Measurements from ENCODE around the gene MACROD2. TPM values are rescaled to one million over a fixed set of nuclear protein-coding genes. Genes with fewer than 3 reads are reported as not detected.

The MACROD2 gene
- polyA plus RNA-seq, 6 donors from 2014 or later: 27.2 to 49.3 (median 36.4) TPM

GRCh38 chr20:14470977-14471661 is 475.8 kb downstream of the MACROD2 start:
- Mint-ChIP-seq H3K36me3 (no peaks in the 10 kb centered on the region), H3K4me1 (no peaks in the 10 kb centered on the region), H3K4me3 (no peak overlapping the region), H3K9me3 (peaks cover 0 to 15% (median 6%) of the 10 kb centered on the region in 7 donors), H3K27ac (no peak overlapping the region), H3K27me3 (peaks cover 0 to 3% (median 0%) of the 10 kb centered on the region in 3 donors)
- ATAC-seq (ENCODE audit: low read depth in 2 of 2) (no peak), DNase-seq (no peak)

- ATAC-seq (ENCODE audit: low read depth in 2 of 2) (no peak), DNase-seq (no peak)
- no peaks in the 10 kb centered on the region for H3K4me1 Mint-ChIP-seq
- no peak overlapping the region for H3K27ac Mint-ChIP-seq
- no peak overlapping the region for H3K4me3 Mint-ChIP-seq
- H3K36me3 Mint-ChIP-seq: no peaks in the 10 kb centered on the region
- peaks cover 0 to 3% (median 0%) of the 10 kb centered on the region in 3 donors for H3K27me3 Mint-ChIP-seq
- H3K9me3 Mint-ChIP-seq: peaks cover 0 to 4% (median 0%) of the 10 kb centered on the region in 7 donors
These were observed 481.8 kb downstream of the MACROD2 start for GRCh38 chr20:14477125-14477524.

GRCh38 chr20:14478126-14478525 is 482.8 kb downstream of the MACROD2 start:
- no peak for ATAC-seq (ENCODE audit: low read depth in 2 of 2)
- Mint-ChIP-seq H3K36me3 (no peaks in the 10 kb centered on the region), H3K27ac (no peak overlapping the region), H3K27me3 (peaks cover 0 to 3% (median 0%) of the 10 kb centered on the region in 3 donors), H3K4me3 (no peak overlapping the region), H3K9me3 (peaks cover 0 to 4% (median 0%) of the 10 kb centered on the region in 7 donors), H3K4me1 (no peaks in the 10 kb centered on the region)
- no peak for DNase-seq

GRCh38 chr20:14481863-14482262 is 486.5 kb downstream of the MACROD2 start:
- no peak for ATAC-seq (ENCODE audit: low read depth in 2 of 2)
- peaks cover 0 to 6% (median 2%) of the 10 kb centered on the region in 7 donors for H3K9me3 Mint-ChIP-seq
- H3K4me3 Mint-ChIP-seq: no peak overlapping the region
- H3K4me1 Mint-ChIP-seq: no peaks in the 10 kb centered on the region
- H3K36me3 Mint-ChIP-seq: no peaks in the 10 kb centered on the region
- peaks cover 0 to 4% (median 0%) of the 10 kb centered on the region in 3 donors for H3K27me3 Mint-ChIP-seq
- no peak overlapping the region for H3K27ac Mint-ChIP-seq
- DNase-seq: no peak

GRCh38 chr20:14488212-14488611 is 492.9 kb downstream of the MACROD2 start:
- H3K27ac Mint-ChIP-seq: no peak overlapping the region
- ATAC-seq (ENCODE audit: low read depth in 2 of 2): no peak
- H3K36me3 Mint-ChIP-seq: no peaks in the 10 kb centered on the region
- no peaks in the 10 kb centered on the region for H3K4me1 Mint-ChIP-seq
- peaks cover 0 to 4% (median 0%) of the 10 kb centered on the region in 3 donors for H3K27me3 Mint-ChIP-seq
- H3K4me3 Mint-ChIP-seq: no peak overlapping the region
- peaks cover 0 to 4% (median 2%) of the 10 kb centered on the region in 7 donors for H3K9me3 Mint-ChIP-seq
- DNase-seq: no peak

GRCh38 chr20:14488756-14489479 is 493.6 kb downstream of the MACROD2 start:
- no peaks in the 10 kb centered on the region for H3K36me3 Mint-ChIP-seq
- no peaks in the 10 kb centered on the region for H3K4me1 Mint-ChIP-seq
- DNase-seq (no peak), ATAC-seq (ENCODE audit: low read depth in 2 of 2) (no peak)
- H3K4me3 Mint-ChIP-seq: no peak overlapping the region
- no peak overlapping the region for H3K27ac Mint-ChIP-seq
- peaks cover 0 to 4% (median 2%) of the 10 kb centered on the region in 7 donors for H3K9me3 Mint-ChIP-seq
- H3K27me3 Mint-ChIP-seq: peaks cover 0 to 4% (median 0%) of the 10 kb centered on the region in 3 donors

- peaks cover 0 to 4% (median 2%) of the 10 kb centered on the region in 7 donors for H3K9me3 Mint-ChIP-seq
- no peak overlapping the region for H3K4me3 Mint-ChIP-seq
- no peaks in the 10 kb centered on the region for H3K36me3 Mint-ChIP-seq
- H3K4me1 Mint-ChIP-seq: no peaks in the 10 kb centered on the region
- no peak overlapping the region for H3K27ac Mint-ChIP-seq
- ATAC-seq (ENCODE audit: low read depth in 2 of 2) (no peak), DNase-seq (no peak)
- H3K27me3 Mint-ChIP-seq: peaks cover 0 to 4% (median 0%) of the 10 kb centered on the region in 3 donors
These were observed 494.2 kb downstream of the MACROD2 start for GRCh38 chr20:14489544-14489943.

- Mint-ChIP-seq H3K36me3 (no peaks in the 10 kb centered on the region), H3K9me3 (peaks cover 0 to 3% (median 0%) of the 10 kb centered on the region in 7 donors), H3K27ac (no peak overlapping the region), H3K27me3 (no peaks in the 10 kb centered on the region), H3K4me1 (no peaks in the 10 kb centered on the region), H3K4me3 (no peak overlapping the region)
- DNase-seq (no peak), ATAC-seq (ENCODE audit: low read depth in 2 of 2) (no peak)
These were observed 496.1 kb downstream of the MACROD2 start for GRCh38 chr20:14491436-14491835.

- Mint-ChIP-seq H3K27me3 (no peaks in the 10 kb centered on the region), H3K27ac (no peak overlapping the region), H3K4me1 (no peaks in the 10 kb centered on the region), H3K4me3 (no peak overlapping the region), H3K9me3 (peaks cover 0 to 3% (median 0%) of the 10 kb centered on the region in 7 donors), H3K36me3 (no peaks in the 10 kb centered on the region)
- ATAC-seq (ENCODE audit: low read depth in 2 of 2) (no peak), DNase-seq (no peak)
These were observed 498.1 kb downstream of the MACROD2 start for GRCh38 chr20:14493408-14493807.

GRCh38 chr20:14494355-14494754 is 499.0 kb downstream of the MACROD2 start:
- no peaks in the 10 kb centered on the region for H3K4me1 Mint-ChIP-seq
- DNase-seq (no peak), ATAC-seq (ENCODE audit: low read depth in 2 of 2) (no peak)
- H3K9me3 Mint-ChIP-seq: peaks cover 0 to 3% (median 0%) of the 10 kb centered on the region in 7 donors
- no peaks in the 10 kb centered on the region for H3K36me3 Mint-ChIP-seq
- no peak overlapping the region for H3K27ac Mint-ChIP-seq
- H3K4me3 Mint-ChIP-seq: no peak overlapping the region
- H3K27me3 Mint-ChIP-seq: no peaks in the 10 kb centered on the region

GRCh38 chr20:14495066-14495465 is 499.8 kb downstream of the MACROD2 start:
- ATAC-seq (ENCODE audit: low read depth in 2 of 2) (no peak), DNase-seq (no peak)
- no peaks in the 10 kb centered on the region for H3K36me3 Mint-ChIP-seq
- no peaks in the 10 kb centered on the region for H3K27me3 Mint-ChIP-seq
- peaks cover 0 to 3% (median 0%) of the 10 kb centered on the region in 7 donors for H3K9me3 Mint-ChIP-seq
- no peaks in the 10 kb centered on the region for H3K4me1 Mint-ChIP-seq
- H3K27ac Mint-ChIP-seq: no peak overlapping the region
- no peak overlapping the region for H3K4me3 Mint-ChIP-seq

GRCh38 chr20:14497004-14497403 is 501.7 kb downstream of the MACROD2 start:
- Mint-ChIP-seq H3K27ac (no peak overlapping the region), H3K9me3 (peaks cover 0 to 3% (median 0%) of the 10 kb centered on the region in 7 donors), H3K27me3 (no peaks in the 10 kb centered on the region), H3K36me3 (no peaks in the 10 kb centered on the region), H3K4me3 (no peak overlapping the region), H3K4me1 (no peaks in the 10 kb centered on the region)
- ATAC-seq (ENCODE audit: low read depth in 2 of 2) (no peak), DNase-seq (no peak)

GRCh38 chr20:14498772-14499171 is 503.5 kb downstream of the MACROD2 start:
- ATAC-seq (ENCODE audit: low read depth in 2 of 2): no peak
- Mint-ChIP-seq H3K27me3 (no peaks in the 10 kb centered on the region), H3K4me1 (no peaks in the 10 kb centered on the region), H3K27ac (no peak overlapping the region), H3K4me3 (no peak overlapping the region), H3K9me3 (peaks cover 0 to 3% (median 0%) of the 10 kb centered on the region in 7 donors), H3K36me3 (no peaks in the 10 kb centered on the region)
- no peak for DNase-seq

GRCh38 chr20:14505476-14505875 is 510.2 kb downstream of the MACROD2 start:
- Mint-ChIP-seq H3K27ac (no peak overlapping the region), H3K9me3 (peaks cover 0 to 5% (median 3%) of the 10 kb centered on the region in 7 donors), H3K4me1 (no peaks in the 10 kb centered on the region), H3K27me3 (no peaks in the 10 kb centered on the region), H3K36me3 (no peaks in the 10 kb centered on the region), H3K4me3 (no peak overlapping the region)
- no peak for DNase-seq
- ATAC-seq (ENCODE audit: low read depth in 2 of 2): no peak
